Neural crest cell (in vitro differentiated cells): ENCODE measurements around the gene LRRC2. TPM values are rescaled to one million over a fixed set of nuclear protein-coding genes. Genes with fewer than 3 reads are reported as not detected.

ENCODE experiments used
- DNase-seq: peaks from one replicate; pipeline ENCODE4 v3.0.0; 2021; ENCODE audit warnings: low read depth, mixed read lengths, low spot score
- H3K27ac Mint-ChIP-seq: one replicate; pipeline ENCODE4 v1.8.0; 2021; ENCODE audit warnings: mild to moderate bottlenecking, mixed read lengths; ENCODE audit not compliant: unreplicated experiment
- H3K27me3 Mint-ChIP-seq: 2 replicates; pipeline ENCODE4 v1.8.0; 2021; ENCODE audit warnings: low read depth, mild to moderate bottlenecking, mixed read lengths
- H3K36me3 Mint-ChIP-seq: 2 replicates; pipeline ENCODE4 v1.8.0; 2021; ENCODE audit warnings: low read depth, mild to moderate bottlenecking, mixed read lengths
- H3K4me1 Mint-ChIP-seq: 2 replicates; pipeline ENCODE4 v1.8.0; 2021; ENCODE audit warnings: mixed read lengths
- H3K4me3 Mint-ChIP-seq: one replicate; pipeline ENCODE4 v1.8.0; 2021; ENCODE audit warnings: mild to moderate bottlenecking, mixed read lengths
- H3K9me3 Mint-ChIP-seq: 2 replicates; pipeline ENCODE4 v1.8.0; 2021; ENCODE audit warnings: mixed read lengths
- total RNA-seq: library from RNA; stranded (reverse); gene quantifications from 2 replicates; pipeline ENCODE4 v1.2.1, GENCODE V29; 2021
- TF ChIP-seq, protein P1 (sequence below): fragments of 200-600 bp; sonication (generic); conservative IDR thresholded peaks from 2 replicates; pipeline ENCODE4 v1.5.0; 2021; ENCODE audit warnings: antibody characterized with exemption, mild to moderate bottlenecking

LRRC2 gene
- total RNA-seq, 1 donor from 2014 or later: 0.12 TPM

DNA sequence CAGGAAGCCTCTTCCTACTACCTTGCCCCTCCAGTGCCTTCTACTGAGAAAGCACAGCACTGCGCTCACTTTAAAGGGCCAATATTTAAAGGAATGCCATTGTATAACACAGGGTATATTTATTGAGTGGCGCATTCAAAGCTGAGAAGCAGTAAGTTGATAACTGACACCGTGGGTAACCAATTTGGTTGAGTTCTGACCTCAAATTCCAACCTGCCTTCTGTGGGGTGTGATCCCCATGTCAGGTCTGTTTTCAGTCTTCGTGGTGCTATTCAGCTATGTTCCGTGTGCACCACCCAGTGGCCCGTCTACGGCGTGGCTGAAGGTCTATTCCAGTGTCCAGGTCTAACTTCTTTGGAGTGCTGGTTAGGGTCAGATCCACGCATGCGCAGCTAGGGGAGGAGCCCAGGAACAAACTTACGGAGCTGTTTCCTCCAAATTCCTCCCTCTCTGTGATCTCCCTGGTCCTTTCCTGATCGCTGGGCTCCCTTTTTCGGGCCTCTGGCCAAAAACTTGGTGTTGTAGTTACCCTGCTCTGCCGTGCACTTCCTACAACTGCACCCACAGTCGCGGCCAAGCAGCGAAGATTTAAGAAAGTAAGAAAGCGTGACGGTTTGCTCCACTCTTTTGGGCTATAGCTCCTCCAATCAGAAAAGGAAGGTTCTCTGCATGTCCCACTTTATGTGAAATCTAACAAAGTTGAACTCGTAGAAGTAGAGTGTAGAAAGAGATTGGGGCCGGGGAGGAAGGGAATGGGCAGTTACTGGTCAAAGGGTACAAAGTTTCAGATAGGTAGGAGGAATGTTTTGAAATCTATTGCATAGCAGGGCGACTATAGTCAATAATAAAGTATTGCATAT lies 7.7 kb downstream of the LRRC2 start:
- Mint-ChIP-seq H3K4me3 (peak overlapping the region; percentile 75), H3K9me3 (peaks cover 2% of the 10 kb centered on the region), H3K4me1 (peaks cover 9% of the 10 kb centered on the region)

DNA sequence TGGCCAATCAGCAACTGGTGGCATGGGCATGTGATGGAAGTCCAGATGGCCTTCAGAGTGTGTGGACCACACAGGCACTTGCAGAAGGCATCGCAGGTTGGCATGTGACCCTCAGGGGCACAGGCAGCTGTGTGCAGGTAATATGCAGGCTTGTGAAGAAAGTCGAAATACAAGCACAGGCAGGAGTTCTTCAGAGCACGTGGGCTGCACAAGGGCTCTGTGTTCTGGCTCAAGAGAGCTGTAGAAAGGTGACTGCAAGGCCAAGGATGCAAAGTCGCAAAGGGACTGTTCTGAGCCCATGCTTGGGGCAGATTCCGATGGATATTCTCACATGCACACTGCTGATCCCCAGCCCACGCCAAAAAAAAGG lies 8.3 kb downstream of the LRRC2 start:
- peaks cover 9% of the 10 kb centered on the region for H3K4me1 Mint-ChIP-seq
- TF ChIP-seq, protein P1, sequence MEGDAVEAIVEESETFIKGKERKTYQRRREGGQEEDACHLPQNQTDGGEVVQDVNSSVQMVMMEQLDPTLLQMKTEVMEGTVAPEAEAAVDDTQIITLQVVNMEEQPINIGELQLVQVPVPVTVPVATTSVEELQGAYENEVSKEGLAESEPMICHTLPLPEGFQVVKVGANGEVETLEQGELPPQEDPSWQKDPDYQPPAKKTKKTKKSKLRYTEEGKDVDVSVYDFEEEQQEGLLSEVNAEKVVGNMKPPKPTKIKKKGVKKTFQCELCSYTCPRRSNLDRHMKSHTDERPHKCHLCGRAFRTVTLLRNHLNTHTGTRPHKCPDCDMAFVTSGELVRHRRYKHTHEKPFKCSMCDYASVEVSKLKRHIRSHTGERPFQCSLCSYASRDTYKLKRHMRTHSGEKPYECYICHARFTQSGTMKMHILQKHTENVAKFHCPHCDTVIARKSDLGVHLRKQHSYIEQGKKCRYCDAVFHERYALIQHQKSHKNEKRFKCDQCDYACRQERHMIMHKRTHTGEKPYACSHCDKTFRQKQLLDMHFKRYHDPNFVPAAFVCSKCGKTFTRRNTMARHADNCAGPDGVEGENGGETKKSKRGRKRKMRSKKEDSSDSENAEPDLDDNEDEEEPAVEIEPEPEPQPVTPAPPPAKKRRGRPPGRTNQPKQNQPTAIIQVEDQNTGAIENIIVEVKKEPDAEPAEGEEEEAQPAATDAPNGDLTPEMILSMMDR: no peak
- H3K9me3 Mint-ChIP-seq: peaks cover 2% of the 10 kb centered on the region

More for the DNA sequence above, 7.7 kb downstream of the LRRC2 start:
- H3K27me3 Mint-ChIP-seq: peaks cover 66% of the 10 kb centered on the region
- no peak overlapping the region for H3K27ac Mint-ChIP-seq
- peak; percentile 51 for DNase-seq
- TF ChIP-seq, protein P1: peak; percentile 56
- no peaks in the 10 kb centered on the region for H3K36me3 Mint-ChIP-seq

DNA sequence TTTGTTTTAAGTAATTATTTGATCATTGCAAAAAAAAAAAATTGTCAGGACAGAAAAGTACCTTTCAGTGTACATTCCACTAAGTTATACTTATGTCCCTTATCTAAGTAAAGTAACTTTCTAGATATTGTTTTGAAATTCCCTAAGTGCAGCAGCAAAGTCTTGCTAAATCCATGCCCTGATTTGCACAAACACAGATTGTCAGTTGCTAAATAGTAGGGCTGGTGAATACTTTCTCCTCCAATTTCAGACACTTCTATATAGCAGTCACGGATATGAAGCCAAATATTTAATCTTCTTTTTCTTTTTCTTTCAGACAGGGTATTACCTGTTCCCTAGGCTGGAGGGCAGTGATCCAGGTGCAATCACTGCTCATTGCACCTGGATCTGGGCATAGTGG lies 12.9 kb downstream of the LRRC2 start:
- peaks cover 48% of the 10 kb centered on the region for H3K27me3 Mint-ChIP-seq
- no peak for DNase-seq
- no peak overlapping the region for H3K27ac Mint-ChIP-seq
- TF ChIP-seq, protein P1: no peak
- H3K4me3 Mint-ChIP-seq: no peak overlapping the region
- H3K4me1 Mint-ChIP-seq: peaks cover 2% of the 10 kb centered on the region
- no peaks in the 10 kb centered on the region for H3K36me3 Mint-ChIP-seq
- peaks cover 12% of the 10 kb centered on the region for H3K9me3 Mint-ChIP-seq

More for the DNA sequence above, 8.3 kb downstream of the LRRC2 start:
- Mint-ChIP-seq H3K36me3 (no peaks in the 10 kb centered on the region), H3K27me3 (peaks cover 60% of the 10 kb centered on the region), H3K27ac (no peak overlapping the region), H3K4me3 (no peak overlapping the region)
- no peak for DNase-seq

DNA sequence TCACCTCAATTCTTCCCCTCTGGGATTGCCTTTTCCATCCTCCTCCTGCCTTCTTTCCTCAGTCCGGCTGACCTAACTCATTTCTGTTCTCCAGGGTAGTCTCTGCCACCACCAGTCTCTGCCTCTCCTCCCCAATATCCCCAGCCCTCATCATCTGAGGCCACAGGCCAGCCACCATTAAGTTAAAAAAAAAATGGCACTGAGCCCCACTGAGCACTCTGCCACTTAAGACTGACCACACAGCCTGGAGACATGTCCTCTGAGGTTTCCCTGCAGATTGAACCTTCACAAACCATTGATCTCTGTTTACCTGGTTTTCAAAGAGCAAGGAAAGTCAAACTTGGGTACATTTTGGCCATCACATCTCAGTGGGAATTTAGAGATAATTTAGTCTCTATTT lies 13.6 kb downstream of the LRRC2 start:
- Mint-ChIP-seq H3K4me3 (no peak overlapping the region), H3K4me1 (no peaks in the 10 kb centered on the region), H3K36me3 (no peaks in the 10 kb centered on the region), H3K27ac (no peak overlapping the region), H3K27me3 (peaks cover 46% of the 10 kb centered on the region), H3K9me3 (peaks cover 12% of the 10 kb centered on the region)
- TF ChIP-seq, protein P1: no peak
- no peak for DNase-seq

DNA sequence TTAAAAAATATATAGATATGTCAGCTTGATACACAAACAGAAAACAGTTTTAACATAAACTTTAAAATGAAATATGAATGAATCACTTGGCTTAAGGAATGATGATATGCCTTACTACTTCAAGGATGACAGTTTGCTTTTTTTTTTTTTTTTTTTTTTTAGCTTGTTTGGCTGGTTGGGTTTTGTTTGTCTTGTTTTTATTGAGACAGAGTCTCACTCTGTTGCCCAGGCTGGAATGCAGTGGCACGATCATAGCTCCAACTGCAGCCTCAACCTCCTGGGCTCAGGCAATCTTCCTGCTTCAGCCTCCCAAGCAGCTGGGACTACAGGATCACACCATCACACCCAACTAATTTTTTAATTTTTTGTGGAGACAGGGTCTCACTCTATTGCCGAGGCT lies 14.5 kb downstream of the LRRC2 start:
- DNase-seq: no peak
- H3K27me3 Mint-ChIP-seq: peaks cover 41% of the 10 kb centered on the region

More for the DNA sequence above, 14.5 kb downstream of the LRRC2 start:
- H3K27ac Mint-ChIP-seq: no peak overlapping the region
- no peaks in the 10 kb centered on the region for H3K4me1 Mint-ChIP-seq
- H3K9me3 Mint-ChIP-seq: peaks cover 12% of the 10 kb centered on the region
- TF ChIP-seq, protein P1: no peak
- H3K4me3 Mint-ChIP-seq: no peak overlapping the region
- H3K36me3 Mint-ChIP-seq: no peaks in the 10 kb centered on the region
